AG04450 (cell line): Measurements from ENCODE around the gene CARS2. TPM values are rescaled to one million over a fixed set of nuclear protein-coding genes. Genes with fewer than 3 reads are reported as not detected.

Experiments used
- CTCF ChIA-PET: fragments of 300-600, 350-600 bp; formaldehyde crosslinking; extraction: SDS; loops from one replicate; lab custom pipeline; 2022; ENCODE audit warnings: antibody characterized with exemption, inconsistent platforms; lab: Charles Lee
- POLR2A ChIA-PET: fragments of 350-600 bp; formaldehyde crosslinking; extraction: SDS; loops from one replicate; lab custom pipeline; 2021; ENCODE audit warnings: antibody characterized with exemption, inconsistent platforms; lab: Yijun Ruan, JAX
- DNase-seq: peaks from one replicate; pipeline ENCODE4 v3.0.0-alpha.2; 2011; ENCODE audit warnings: low read depth, low spot score
- H3K27ac ChIP-seq: one replicate; pipeline ENCODE4 v1.5.1; 2012; ENCODE audit warnings: low read depth, low read length, control low read depth
- H3K27me3 ChIP-seq: one replicate; pipeline ENCODE4 v1.6.0; 2012; ENCODE audit warnings: low read length; ENCODE audit not compliant: control insufficient read depth, insufficient read depth
- H3K4me3 ChIP-seq: 2 replicates; pipeline ENCODE4 v1.5.1; 2011; ENCODE audit warnings: mild to moderate bottlenecking, low read depth, low read length, control low read depth
- H3K9me3 ChIP-seq: 2 replicates; pipeline ENCODE4 v1.5.1; 2012; ENCODE audit warnings: low read length; ENCODE audit not compliant: control insufficient read depth, insufficient read depth
- polyA plus RNA-seq: library from polyadenylated mRNA; depleted of rRNA; stranded (reverse); fragments of >200 nt; gene quantifications from 2 replicates; pipeline ENCODE4 v1.2.3, GENCODE V29; 2011
- TF ChIP-seq, protein P1 (sequence below): IDR thresholded peaks from 2 replicates; pipeline ENCODE4 v1.5.1; 2011; ENCODE audit warnings: low read depth, low read length, control low read depth, inconsistent platforms

The CARS2 gene
- polyA plus RNA-seq, 1 experiment: 51.5 TPM

DNA sequence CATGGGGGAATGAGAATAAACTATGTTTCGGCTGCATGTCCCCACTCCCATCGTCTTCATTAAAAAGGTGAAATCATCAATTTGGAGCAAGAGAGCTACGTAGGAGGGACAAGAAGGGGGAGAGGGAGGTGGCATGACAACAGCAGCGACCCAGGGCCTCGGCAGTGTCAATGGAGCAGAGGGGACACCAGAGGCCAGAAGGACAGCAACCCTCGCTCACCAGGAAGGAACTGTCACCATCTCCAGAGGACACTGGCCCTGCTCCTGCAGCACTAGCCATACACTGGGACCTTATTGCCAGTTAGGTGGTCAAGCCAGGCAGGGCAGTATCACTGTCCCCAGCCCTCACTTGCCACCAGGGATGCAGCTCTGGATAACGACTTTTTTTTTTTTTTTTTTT is 56.4 kb downstream of the CARS2 start:
- no peak for DNase-seq
- Histone ChIP-seq H3K27ac (no peak overlapping the region), H3K9me3 (no peaks in the 10 kb centered on the region; the same call in 1 of the 2 replicates), H3K4me3 (no peak overlapping the region), H3K27me3 (no peaks in the 10 kb centered on the region)
- ChIA-PET POLR2A (no interaction called here), CTCF (interaction anchor here (0.6 to 1.4 kb wide), 2 partner anchors 31 to 574 kb away, joined by 4 to 6 read pairs; no protein-coding TSS in a partner anchor)
- TF ChIP-seq, protein P1, sequence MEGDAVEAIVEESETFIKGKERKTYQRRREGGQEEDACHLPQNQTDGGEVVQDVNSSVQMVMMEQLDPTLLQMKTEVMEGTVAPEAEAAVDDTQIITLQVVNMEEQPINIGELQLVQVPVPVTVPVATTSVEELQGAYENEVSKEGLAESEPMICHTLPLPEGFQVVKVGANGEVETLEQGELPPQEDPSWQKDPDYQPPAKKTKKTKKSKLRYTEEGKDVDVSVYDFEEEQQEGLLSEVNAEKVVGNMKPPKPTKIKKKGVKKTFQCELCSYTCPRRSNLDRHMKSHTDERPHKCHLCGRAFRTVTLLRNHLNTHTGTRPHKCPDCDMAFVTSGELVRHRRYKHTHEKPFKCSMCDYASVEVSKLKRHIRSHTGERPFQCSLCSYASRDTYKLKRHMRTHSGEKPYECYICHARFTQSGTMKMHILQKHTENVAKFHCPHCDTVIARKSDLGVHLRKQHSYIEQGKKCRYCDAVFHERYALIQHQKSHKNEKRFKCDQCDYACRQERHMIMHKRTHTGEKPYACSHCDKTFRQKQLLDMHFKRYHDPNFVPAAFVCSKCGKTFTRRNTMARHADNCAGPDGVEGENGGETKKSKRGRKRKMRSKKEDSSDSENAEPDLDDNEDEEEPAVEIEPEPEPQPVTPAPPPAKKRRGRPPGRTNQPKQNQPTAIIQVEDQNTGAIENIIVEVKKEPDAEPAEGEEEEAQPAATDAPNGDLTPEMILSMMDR: no peak

DNA sequence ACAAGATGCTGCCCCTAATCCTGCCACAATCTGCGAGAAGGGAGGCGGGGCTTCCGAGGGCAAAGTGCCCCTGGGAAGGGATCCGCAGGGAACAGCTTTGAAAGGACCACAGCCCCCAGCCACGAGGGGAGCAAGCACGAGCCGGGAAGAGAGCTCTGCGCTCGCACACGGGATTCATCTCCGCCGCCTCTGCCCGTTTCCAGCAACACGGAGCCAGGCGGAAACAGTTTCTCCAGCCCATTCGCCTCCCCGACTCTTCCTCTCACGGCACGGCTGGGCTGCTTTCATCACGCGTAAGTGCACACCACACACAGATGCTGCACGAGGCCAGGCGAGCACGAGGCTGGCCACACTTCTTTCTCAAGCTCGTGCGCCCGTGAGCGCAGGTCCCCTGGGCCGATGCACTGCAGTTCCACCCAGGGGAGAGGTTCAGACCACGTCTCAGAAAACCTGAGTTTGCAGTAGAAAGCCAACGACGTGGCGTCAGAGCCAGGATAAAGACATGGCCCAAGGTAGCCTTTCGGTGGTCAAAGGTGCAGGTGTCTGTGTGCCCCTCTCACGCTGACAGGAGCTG is 57.0 kb downstream of the CARS2 start:
- Histone ChIP-seq H3K9me3 (no peaks in the 10 kb centered on the region; the same call in 1 of the 2 replicates), H3K4me3 (no peak overlapping the region), H3K27me3 (no peaks in the 10 kb centered on the region), H3K27ac (no peak overlapping the region)
- CTCF ChIA-PET: interaction anchor here (0.9 to 1.4 kb wide), 3 partner anchors 32 to 427 kb away, joined by 4 to 6 read pairs (median 5); no protein-coding TSS in a partner anchor
- no peak for DNase-seq
- TF ChIP-seq, protein P1: no peak
- POLR2A ChIA-PET: no interaction called here

DNA sequence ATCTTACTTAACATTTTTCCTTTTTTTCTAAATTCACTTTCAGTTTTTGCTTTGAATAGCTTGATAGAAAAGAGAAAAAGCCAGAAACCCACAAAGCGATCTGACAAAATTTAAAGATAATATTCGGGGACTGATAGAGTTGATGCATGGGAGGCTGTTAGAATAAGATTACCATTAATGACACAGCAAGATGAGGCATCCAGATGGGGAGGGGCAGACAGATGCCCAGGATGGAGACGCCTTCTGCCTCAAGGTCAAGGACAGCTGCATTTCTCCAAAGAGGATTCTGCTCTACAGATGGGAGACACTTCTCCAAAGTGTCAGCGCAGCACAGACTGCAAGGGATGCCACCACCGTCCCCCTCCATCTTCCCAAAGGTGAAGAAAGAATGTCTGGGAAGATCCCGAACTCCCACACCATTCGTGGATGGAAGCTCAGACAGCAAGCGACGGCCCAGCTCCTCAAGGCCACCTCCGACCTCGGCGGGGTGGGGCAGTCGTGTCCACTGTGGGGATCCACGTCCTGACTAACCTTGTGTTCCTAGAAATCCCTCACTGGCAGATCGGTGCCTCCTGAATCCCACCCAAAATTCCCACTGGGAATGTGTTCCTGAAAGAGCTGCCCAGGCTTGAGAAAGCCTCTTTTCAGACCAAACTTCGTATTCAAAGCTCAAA is 57.6 kb downstream of the CARS2 start:
- CTCF ChIA-PET: interaction anchor here (0.9 to 1.4 kb wide), 3 partner anchors 33 to 426 kb away, joined by 4 to 6 read pairs (median 5); no protein-coding TSS in a partner anchor

DNA sequence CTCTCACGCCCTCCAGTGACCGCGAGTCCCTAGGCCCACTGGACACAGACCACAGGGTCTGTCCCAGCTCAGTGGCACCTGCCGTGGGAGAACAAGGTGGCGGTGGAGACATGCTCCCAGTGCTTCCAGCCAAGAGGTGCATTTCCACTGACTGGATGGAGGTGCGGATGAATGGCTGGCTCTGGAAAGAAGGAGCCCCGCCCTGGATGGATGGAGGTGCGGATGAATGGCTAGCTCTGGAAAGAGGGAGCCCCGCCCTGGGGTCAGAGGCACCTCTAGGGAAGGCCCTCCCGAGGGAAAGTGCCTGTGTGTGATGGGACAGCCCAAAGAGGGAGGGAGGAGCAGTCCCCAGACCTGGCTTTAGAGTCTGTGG is 58.6 kb downstream of the CARS2 start:
- ChIA-PET CTCF (no interaction called here), POLR2A (no interaction called here)
- no peak for DNase-seq
- no peaks in the 10 kb centered on the region; the same call in 1 of the 2 replicates for H3K9me3 ChIP-seq
- TF ChIP-seq, protein P1: no peak
- no peaks in the 10 kb centered on the region for H3K27me3 ChIP-seq
- H3K4me3 ChIP-seq: no peak overlapping the region
- H3K27ac ChIP-seq: no peak overlapping the region

More for the DNA sequence above, 57.6 kb downstream of the CARS2 start:
- Histone ChIP-seq H3K27ac (no peak overlapping the region), H3K4me3 (no peak overlapping the region), H3K9me3 (no peaks in the 10 kb centered on the region; the same call in 1 of the 2 replicates), H3K27me3 (no peaks in the 10 kb centered on the region)
- POLR2A ChIA-PET: no interaction called here
- TF ChIP-seq, protein P1: no peak
- DNase-seq: no peak
